ENCODE measurements around the gene KIF5C.

Gene KIF5C

GRCh38 chr2:149009576-149010461 is 134.8 kb downstream of the KIF5C start:
- H3K27ac Mint-ChIP-seq: no peak overlapping the region
- H3K27me3 Mint-ChIP-seq: no peaks in the 10 kb centered on the region
- H3K4me3 Mint-ChIP-seq: no peak overlapping the region
- H3K9me3 Mint-ChIP-seq: no peaks in the 10 kb centered on the region
- H3K4me1 Mint-ChIP-seq (ENCODE audit: low read depth): no peaks in the 10 kb centered on the region
- H3K36me3 Mint-ChIP-seq (ENCODE audit: low read depth): no peaks in the 10 kb centered on the region

- Mint-ChIP-seq H3K9me3 (no peaks in the 10 kb centered on the region), H3K36me3 (ENCODE audit: low read depth) (no peaks in the 10 kb centered on the region), H3K4me3 (no peak overlapping the region), H3K4me1 (ENCODE audit: low read depth) (no peaks in the 10 kb centered on the region), H3K27ac (no peak overlapping the region), H3K27me3 (no peaks in the 10 kb centered on the region)
These were observed 137.5 kb downstream of the KIF5C start for GRCh38 chr2:149012545-149012944.

GRCh38 chr2:149015501-149015900 is 140.5 kb downstream of the KIF5C start:
- H3K36me3 Mint-ChIP-seq (ENCODE audit: low read depth): no peaks in the 10 kb centered on the region
- H3K27me3 Mint-ChIP-seq: no peaks in the 10 kb centered on the region
- H3K27ac Mint-ChIP-seq: no peak overlapping the region
- H3K9me3 Mint-ChIP-seq: no peaks in the 10 kb centered on the region
- no peaks in the 10 kb centered on the region for H3K4me1 Mint-ChIP-seq (ENCODE audit: low read depth)
- H3K4me3 Mint-ChIP-seq: no peak overlapping the region

GRCh38 chr2:149015926-149016563 is 141.0 kb downstream of the KIF5C start:
- H3K9me3 Mint-ChIP-seq: no peaks in the 10 kb centered on the region
- no peaks in the 10 kb centered on the region for H3K4me1 Mint-ChIP-seq (ENCODE audit: low read depth)
- no peaks in the 10 kb centered on the region for H3K36me3 Mint-ChIP-seq (ENCODE audit: low read depth)
- H3K4me3 Mint-ChIP-seq: no peak overlapping the region
- no peaks in the 10 kb centered on the region for H3K27me3 Mint-ChIP-seq
- no peak overlapping the region for H3K27ac Mint-ChIP-seq

DNA sequence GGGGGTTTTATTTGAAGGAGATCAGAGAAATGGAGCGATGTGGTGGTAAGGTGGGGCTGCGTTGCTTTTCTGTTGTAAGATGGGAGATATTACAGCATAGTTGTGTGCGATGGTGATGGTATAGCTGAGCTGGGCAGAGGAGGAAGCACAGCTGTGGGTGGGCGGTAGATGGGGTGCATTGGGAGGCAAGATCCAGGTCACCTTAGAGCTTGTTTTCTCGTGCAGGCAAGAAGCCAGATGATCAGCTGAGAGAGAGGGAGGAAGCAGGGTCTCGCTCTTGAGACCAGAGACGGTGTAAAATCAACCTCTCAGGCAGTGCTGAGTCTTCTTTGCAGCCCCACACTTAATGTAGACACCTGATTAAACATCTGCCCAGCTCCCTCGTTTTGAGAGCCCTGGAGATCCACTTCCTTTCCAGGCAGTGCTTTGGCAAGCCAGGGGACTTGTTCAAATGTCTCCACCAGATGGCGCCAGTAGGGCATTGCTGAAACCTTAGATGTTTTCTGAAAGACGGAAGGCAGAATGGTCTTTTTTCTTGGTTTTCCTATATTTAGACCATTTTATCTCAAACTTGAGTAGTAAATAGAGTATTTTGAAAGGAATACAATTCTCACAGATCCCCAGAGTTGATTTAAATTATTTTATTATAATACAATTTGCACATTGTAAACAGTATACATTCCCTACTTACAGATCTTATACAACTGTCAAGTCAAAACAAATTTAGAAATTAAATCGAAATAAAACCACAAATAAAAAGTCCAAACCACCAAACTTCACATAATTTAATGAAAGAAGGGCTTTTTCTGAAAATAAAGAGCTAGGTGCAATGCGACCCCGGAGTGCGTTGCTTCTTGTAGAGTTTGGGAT is 142.3 kb downstream of the KIF5C start:
- no peaks in the 10 kb centered on the region for H3K27me3 Mint-ChIP-seq
- no peaks in the 10 kb centered on the region for H3K36me3 Mint-ChIP-seq (ENCODE audit: low read depth)
- H3K4me3 Mint-ChIP-seq: no peak overlapping the region
- H3K9me3 Mint-ChIP-seq: no peaks in the 10 kb centered on the region
- no peaks in the 10 kb centered on the region for H3K4me1 Mint-ChIP-seq (ENCODE audit: low read depth)
- no peak overlapping the region for H3K27ac Mint-ChIP-seq

DNA sequence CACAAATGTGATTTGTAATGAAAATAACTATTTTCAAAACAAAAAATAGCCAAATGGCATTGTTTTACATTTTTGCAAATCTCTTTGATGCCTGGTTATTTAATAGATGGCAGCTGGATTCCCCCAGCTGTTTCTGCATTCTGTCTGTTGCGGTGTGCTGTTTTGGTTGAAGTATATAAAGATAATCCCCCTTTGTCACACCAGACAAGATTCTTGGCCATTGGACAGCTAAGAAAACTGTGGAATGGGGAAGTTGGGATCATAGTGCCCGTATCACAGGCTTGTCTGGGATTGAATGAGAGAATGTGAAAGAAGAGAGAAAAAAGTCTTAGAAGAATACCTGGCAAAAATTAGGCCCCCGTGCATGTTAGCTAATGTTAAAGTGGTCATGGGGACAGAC is 144.0 kb downstream of the KIF5C start:
- Mint-ChIP-seq H3K36me3 (ENCODE audit: low read depth) (no peaks in the 10 kb centered on the region), H3K27me3 (no peaks in the 10 kb centered on the region), H3K27ac (no peak overlapping the region), H3K4me1 (ENCODE audit: low read depth) (no peaks in the 10 kb centered on the region), H3K4me3 (no peak overlapping the region), H3K9me3 (no peaks in the 10 kb centered on the region)

GRCh38 chr2:149019768-149020167 is 144.7 kb downstream of the KIF5C start:
- no peaks in the 10 kb centered on the region for H3K9me3 Mint-ChIP-seq
- H3K36me3 Mint-ChIP-seq (ENCODE audit: low read depth): no peaks in the 10 kb centered on the region
- no peak overlapping the region for H3K4me3 Mint-ChIP-seq
- H3K4me1 Mint-ChIP-seq (ENCODE audit: low read depth): no peaks in the 10 kb centered on the region
- H3K27ac Mint-ChIP-seq: no peak overlapping the region
- H3K27me3 Mint-ChIP-seq: no peaks in the 10 kb centered on the region

DNA sequence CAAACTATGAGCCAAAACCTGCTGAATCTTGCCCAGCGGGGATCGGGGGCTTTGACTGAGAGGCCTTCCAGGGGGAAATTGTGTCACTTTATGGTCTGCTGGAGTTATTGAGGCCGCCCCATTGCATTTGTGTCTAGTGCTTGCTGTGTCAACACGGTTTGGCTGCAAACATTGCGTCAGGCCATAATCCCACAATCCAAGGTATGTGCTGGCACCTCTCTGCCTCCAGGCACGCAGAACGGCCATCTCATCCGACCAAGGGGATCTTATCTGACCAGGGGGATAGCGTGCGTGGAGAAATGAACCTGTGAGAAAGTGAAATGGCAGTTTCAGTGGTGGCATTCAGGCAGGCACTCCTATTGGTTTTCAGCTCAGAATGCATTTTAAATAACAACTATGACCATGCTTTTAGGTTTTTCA is 145.4 kb downstream of the KIF5C start:
- no peaks in the 10 kb centered on the region for H3K9me3 Mint-ChIP-seq
- no peaks in the 10 kb centered on the region for H3K36me3 Mint-ChIP-seq (ENCODE audit: low read depth)
- H3K4me1 Mint-ChIP-seq (ENCODE audit: low read depth): no peaks in the 10 kb centered on the region
- H3K27me3 Mint-ChIP-seq: no peaks in the 10 kb centered on the region
- H3K27ac Mint-ChIP-seq: no peak overlapping the region
- no peak overlapping the region for H3K4me3 Mint-ChIP-seq

DNA sequence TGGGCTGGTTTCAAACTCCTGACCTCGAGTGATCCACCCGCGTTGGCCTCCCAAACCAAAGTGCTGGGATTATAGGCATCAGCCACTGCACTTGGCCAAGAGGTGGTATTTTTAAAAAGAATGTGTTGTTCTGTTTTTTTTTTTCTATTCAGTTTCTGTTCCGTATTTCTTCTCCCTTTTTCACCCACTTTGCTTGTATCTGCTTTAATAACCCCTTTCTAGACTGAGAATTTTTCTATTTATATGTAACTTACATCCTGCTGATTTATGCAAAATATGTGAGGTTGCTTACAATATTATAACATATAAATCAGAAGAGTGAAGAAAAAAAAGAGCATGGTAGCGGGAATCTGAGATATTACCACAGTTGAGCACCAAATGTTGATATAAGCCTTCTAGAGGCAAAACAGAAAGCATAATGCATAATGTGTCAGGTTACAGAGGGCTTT is 146.3 kb downstream of the KIF5C start:
- no peak overlapping the region for H3K27ac Mint-ChIP-seq

DNA sequence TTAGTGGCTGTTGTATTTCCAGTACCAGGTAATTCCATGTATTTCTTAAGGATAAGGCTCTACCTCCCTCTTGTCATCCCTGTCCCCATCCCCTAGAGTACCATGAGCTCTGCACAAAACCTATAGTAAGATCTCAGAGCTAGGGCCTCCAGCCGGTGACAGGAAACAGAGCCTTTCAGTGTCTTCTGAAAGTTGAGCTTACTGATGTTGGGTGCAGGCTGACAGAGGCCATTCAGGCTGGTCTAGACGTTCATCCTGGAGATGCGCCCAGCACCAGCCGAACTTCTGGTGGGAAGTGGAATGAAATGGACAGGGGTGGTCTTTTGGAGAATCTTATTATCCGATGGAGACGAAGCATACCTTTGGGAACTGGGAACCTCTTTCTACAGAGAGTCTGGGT is 146.7 kb downstream of the KIF5C start:
- no peaks in the 10 kb centered on the region for H3K9me3 Mint-ChIP-seq
- H3K27ac Mint-ChIP-seq: no peak overlapping the region
- H3K36me3 Mint-ChIP-seq (ENCODE audit: low read depth): no peaks in the 10 kb centered on the region
- no peaks in the 10 kb centered on the region for H3K27me3 Mint-ChIP-seq
- no peaks in the 10 kb centered on the region for H3K4me1 Mint-ChIP-seq (ENCODE audit: low read depth)
- H3K4me3 Mint-ChIP-seq: no peak overlapping the region

More for the DNA sequence above, 146.3 kb downstream of the KIF5C start:
- Mint-ChIP-seq H3K4me1 (ENCODE audit: low read depth) (no peaks in the 10 kb centered on the region), H3K9me3 (no peaks in the 10 kb centered on the region), H3K36me3 (ENCODE audit: low read depth) (no peaks in the 10 kb centered on the region), H3K4me3 (no peak overlapping the region), H3K27me3 (no peaks in the 10 kb centered on the region)

GRCh38 chr2:149023091-149023490 is 148.1 kb downstream of the KIF5C start:
- Mint-ChIP-seq H3K27ac (no peak overlapping the region), H3K36me3 (ENCODE audit: low read depth) (no peaks in the 10 kb centered on the region), H3K9me3 (no peaks in the 10 kb centered on the region), H3K4me1 (ENCODE audit: low read depth) (no peaks in the 10 kb centered on the region), H3K27me3 (no peaks in the 10 kb centered on the region), H3K4me3 (no peak overlapping the region)

GRCh38 chr2:149027590-149028250 is 152.7 kb downstream of the KIF5C start:
- Mint-ChIP-seq H3K4me1 (ENCODE audit: low read depth) (no peaks in the 10 kb centered on the region), H3K27me3 (peaks cover 12% of the 10 kb centered on the region), H3K9me3 (no peaks in the 10 kb centered on the region), H3K4me3 (no peak overlapping the region), H3K27ac (no peak overlapping the region), H3K36me3 (ENCODE audit: low read depth) (no peaks in the 10 kb centered on the region)

GRCh38 chr2:149028377-149028776 is 153.3 kb downstream of the KIF5C start:
- Mint-ChIP-seq H3K4me1 (ENCODE audit: low read depth) (no peaks in the 10 kb centered on the region), H3K4me3 (no peak overlapping the region), H3K27me3 (peaks cover 15% of the 10 kb centered on the region)

GRCh38 chr2:149028891-149029290 is 153.9 kb downstream of the KIF5C start:
- no peaks in the 10 kb centered on the region for H3K9me3 Mint-ChIP-seq
- no peak overlapping the region for H3K27ac Mint-ChIP-seq
- no peak overlapping the region for H3K4me3 Mint-ChIP-seq
- H3K36me3 Mint-ChIP-seq (ENCODE audit: low read depth): no peaks in the 10 kb centered on the region
- H3K4me1 Mint-ChIP-seq (ENCODE audit: low read depth): no peaks in the 10 kb centered on the region
- peaks cover 19% of the 10 kb centered on the region for H3K27me3 Mint-ChIP-seq

More at GRCh38 chr2:149028377-149028776, 153.3 kb downstream of the KIF5C start:
- no peak overlapping the region for H3K27ac Mint-ChIP-seq
- H3K9me3 Mint-ChIP-seq: no peaks in the 10 kb centered on the region
- no peaks in the 10 kb centered on the region for H3K36me3 Mint-ChIP-seq (ENCODE audit: low read depth)

Measured in stimulated activated naive CD8-positive, alpha-beta T cell treated with anti-CD3 and anti-CD28 coated beads, Interleukin-15, Interleukin-2, amounts not matched to agents 100 ng/mL and 50 ng/mL, for 24 hours (primary cell).